Measurements from ENCODE around the gene TCN1.

Gene TCN1

GRCh38 chr11:59846556-59846955 lies 19.7 kb downstream of the TCN1 start:
- TF ChIP-seq, protein P1, sequence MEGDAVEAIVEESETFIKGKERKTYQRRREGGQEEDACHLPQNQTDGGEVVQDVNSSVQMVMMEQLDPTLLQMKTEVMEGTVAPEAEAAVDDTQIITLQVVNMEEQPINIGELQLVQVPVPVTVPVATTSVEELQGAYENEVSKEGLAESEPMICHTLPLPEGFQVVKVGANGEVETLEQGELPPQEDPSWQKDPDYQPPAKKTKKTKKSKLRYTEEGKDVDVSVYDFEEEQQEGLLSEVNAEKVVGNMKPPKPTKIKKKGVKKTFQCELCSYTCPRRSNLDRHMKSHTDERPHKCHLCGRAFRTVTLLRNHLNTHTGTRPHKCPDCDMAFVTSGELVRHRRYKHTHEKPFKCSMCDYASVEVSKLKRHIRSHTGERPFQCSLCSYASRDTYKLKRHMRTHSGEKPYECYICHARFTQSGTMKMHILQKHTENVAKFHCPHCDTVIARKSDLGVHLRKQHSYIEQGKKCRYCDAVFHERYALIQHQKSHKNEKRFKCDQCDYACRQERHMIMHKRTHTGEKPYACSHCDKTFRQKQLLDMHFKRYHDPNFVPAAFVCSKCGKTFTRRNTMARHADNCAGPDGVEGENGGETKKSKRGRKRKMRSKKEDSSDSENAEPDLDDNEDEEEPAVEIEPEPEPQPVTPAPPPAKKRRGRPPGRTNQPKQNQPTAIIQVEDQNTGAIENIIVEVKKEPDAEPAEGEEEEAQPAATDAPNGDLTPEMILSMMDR (IDR thresholded peaks at IDR 0.05; ENCODE audit: insufficient read depth, low read depth, low read length, missing control alignments): no peak
- no peak overlapping the region for H3K4me3 ChIP-seq (ENCODE audit: low read length)

DNA sequence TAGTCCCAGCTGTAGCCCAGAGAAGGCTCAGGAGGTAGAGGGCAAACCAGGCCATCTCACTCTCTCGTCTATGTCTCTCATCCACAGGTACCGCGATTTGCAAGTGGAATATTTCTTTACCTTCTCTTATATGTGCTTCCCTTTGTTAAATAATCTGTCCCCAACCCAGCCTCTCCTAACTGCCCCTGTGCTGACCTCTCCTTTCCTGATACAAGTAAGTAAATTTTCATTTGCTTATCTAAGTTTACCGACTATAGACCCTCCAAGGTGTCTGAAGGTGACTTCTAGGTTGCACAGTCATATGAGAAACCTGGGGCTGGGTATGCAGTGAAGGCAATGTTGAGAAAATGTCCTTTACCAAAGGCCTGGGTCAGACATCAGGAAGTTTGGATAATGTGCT lies 20.9 kb downstream of the TCN1 start, which contains the start of gene CBLIF:
Gene CBLIF (minus strand): TSS at position 101 of the 400 bp plus-strand sequence. CDS start 46 bp downstream, at position 55.
- no peak within 1 kb of the TSS for H3K4me3 ChIP-seq (ENCODE audit: low read length)
- DNase-seq (ENCODE audit: low read depth): no peak
- TF ChIP-seq, protein P1 (IDR thresholded peaks at IDR 0.05; ENCODE audit: insufficient read depth, low read depth, low read length, missing control alignments): no peak

More at GRCh38 chr11:59846556-59846955, 19.7 kb downstream of the TCN1 start:
- DNase-seq (ENCODE audit: low read depth): no peak

GRCh38 chr11:59842316-59842715 lies 24.0 kb downstream of the TCN1 start:
- TF ChIP-seq, protein P1 (IDR thresholded peaks at IDR 0.05; ENCODE audit: insufficient read depth, low read depth, low read length, missing control alignments): no peak

DNA sequence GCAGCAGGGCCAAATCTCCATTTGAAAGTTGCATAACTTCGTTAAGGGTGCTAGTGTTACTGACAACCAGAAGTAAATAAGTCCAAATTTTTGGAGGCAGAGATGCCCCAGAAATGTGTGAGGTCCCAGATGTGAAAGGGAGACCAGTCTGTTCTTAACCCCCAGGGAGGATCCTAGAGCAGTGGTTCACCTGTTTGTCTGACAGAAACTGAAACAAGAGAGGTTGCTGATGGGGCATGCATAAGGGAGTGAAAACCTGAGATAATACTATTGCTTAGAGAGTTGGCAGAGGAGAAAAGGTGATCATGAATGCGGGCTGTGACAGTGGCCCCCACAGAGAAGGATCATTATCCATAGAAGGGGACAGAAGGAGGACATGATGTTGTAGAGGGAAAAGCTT lies 24.8 kb downstream of the TCN1 start:
- no peak overlapping the region for H3K4me3 ChIP-seq (ENCODE audit: low read length)
- no peak for DNase-seq (ENCODE audit: low read depth)
- TF ChIP-seq, protein P1 (IDR thresholded peaks at IDR 0.05; ENCODE audit: insufficient read depth, low read depth, low read length, missing control alignments): no peak

More at GRCh38 chr11:59842316-59842715, 24.0 kb downstream of the TCN1 start:
- no peak for DNase-seq (ENCODE audit: low read depth)
- H3K4me3 ChIP-seq (ENCODE audit: low read length): no peak overlapping the region

DNA sequence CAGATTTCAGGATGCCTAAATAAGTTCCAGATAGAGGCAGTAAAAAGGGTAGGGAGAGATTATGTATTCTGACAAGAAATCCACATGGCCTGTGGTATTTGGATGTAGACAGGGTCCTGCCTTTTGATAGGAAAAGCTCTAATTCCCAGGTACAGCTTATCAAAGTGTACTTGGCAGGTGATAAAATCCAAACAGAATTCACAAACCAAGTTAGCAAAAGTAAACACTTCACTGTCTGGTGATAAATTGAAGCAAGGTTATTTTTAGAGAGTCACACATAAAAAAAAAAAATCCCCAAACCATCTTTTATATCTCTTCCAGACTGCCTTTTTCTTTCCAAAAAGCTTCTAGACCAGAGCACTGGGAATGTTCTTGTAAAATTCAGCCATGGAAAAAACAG lies 26.7 kb downstream of the TCN1 start:
- DNase-seq (ENCODE audit: low read depth): no peak
- TF ChIP-seq, protein P1 (IDR thresholded peaks at IDR 0.05; ENCODE audit: insufficient read depth, low read depth, low read length, missing control alignments): no peak
- no peak overlapping the region for H3K4me3 ChIP-seq (ENCODE audit: low read length)

GRCh38 chr11:59833602-59834001 lies 32.7 kb downstream of the TCN1 start:
- TF ChIP-seq, protein P1 (IDR thresholded peaks at IDR 0.05; ENCODE audit: insufficient read depth, low read depth, low read length, missing control alignments): no peak
- no peak overlapping the region for H3K4me3 ChIP-seq (ENCODE audit: low read length)
- DNase-seq (ENCODE audit: low read depth): no peak

- TF ChIP-seq, protein P1 (IDR thresholded peaks at IDR 0.05; ENCODE audit: insufficient read depth, low read depth, low read length, missing control alignments): no peak
- no peak overlapping the region for H3K4me3 ChIP-seq (ENCODE audit: low read length)
- DNase-seq (ENCODE audit: low read depth): no peak
Observed at GRCh38 chr11:59829358-59829757, 36.9 kb downstream of the TCN1 start.
